ENCODE data around the gene ZNF202. TPM values are rescaled to one million over a fixed set of nuclear protein-coding genes. Genes with fewer than 3 reads are reported as not detected.
"Not testable (repeated sequence)": the region's sequence is repeated elsewhere in the genome, so short reads cannot be mapped to it uniquely, and the experiment has no call there.

The ZNF202 gene
- total RNA-seq, 1 donor from 2014 or later, result 22.8 TPM

- H3K27ac Mint-ChIP-seq (ENCODE audit: unreplicated experiment), result no peak overlapping the region
- no peaks in the 10 kb centered on the region for H3K4me1 Mint-ChIP-seq
- no peak overlapping the region for H3K4me3 Mint-ChIP-seq
- H3K36me3 Mint-ChIP-seq (ENCODE audit: low read depth), result peaks cover 12% of the 10 kb centered on the region
- no peaks in the 10 kb centered on the region for H3K9me3 Mint-ChIP-seq
- no peak for TF ChIP-seq CTCF (conservative IDR thresholded peaks at IDR 0.05)
- peaks cover 14% of the 10 kb centered on the region for H3K27me3 Mint-ChIP-seq (ENCODE audit: low read depth)
- DNase-seq (ENCODE audit: low read depth, low spot score), result no peak
Observed at GRCh38 chr11:123719452-123719851, 22.0 kb downstream of the ZNF202 start.

- H3K4me3 Mint-ChIP-seq, result no peak overlapping the region
- no peaks in the 10 kb centered on the region for H3K4me1 Mint-ChIP-seq
- no peaks in the 10 kb centered on the region for H3K9me3 Mint-ChIP-seq
- H3K27ac Mint-ChIP-seq (ENCODE audit: unreplicated experiment), result no peak overlapping the region
- H3K36me3 Mint-ChIP-seq (ENCODE audit: low read depth), result peaks cover 8% of the 10 kb centered on the region
- DNase-seq (ENCODE audit: low read depth, low spot score), result no peak
- no peak for TF ChIP-seq CTCF (conservative IDR thresholded peaks at IDR 0.05)
- peaks cover 14% of the 10 kb centered on the region for H3K27me3 Mint-ChIP-seq (ENCODE audit: low read depth)
Observed at GRCh38 chr11:123718469-123718868, 23.0 kb downstream of the ZNF202 start.

- no peaks in the 10 kb centered on the region for H3K4me1 Mint-ChIP-seq
- peaks cover 4% of the 10 kb centered on the region for H3K36me3 Mint-ChIP-seq (ENCODE audit: low read depth)
- no peak overlapping the region for H3K27ac Mint-ChIP-seq (ENCODE audit: unreplicated experiment)
- H3K4me3 Mint-ChIP-seq, result no peak overlapping the region
- peaks cover 14% of the 10 kb centered on the region for H3K27me3 Mint-ChIP-seq (ENCODE audit: low read depth)
- no peaks in the 10 kb centered on the region for H3K9me3 Mint-ChIP-seq
- TF ChIP-seq CTCF (conservative IDR thresholded peaks at IDR 0.05), result no peak
- no peak for DNase-seq (ENCODE audit: low read depth, low spot score)
Observed at GRCh38 chr11:123718063-123718462, 23.4 kb downstream of the ZNF202 start.

GRCh38 chr11:123712627-123713026 lies 28.8 kb downstream of the ZNF202 start:
- not testable (repeated sequence) for H3K9me3 Mint-ChIP-seq; DNase-seq (ENCODE audit: low read depth, low spot score); H3K4me1 Mint-ChIP-seq; H3K36me3 Mint-ChIP-seq (ENCODE audit: low read depth); H3K4me3 Mint-ChIP-seq; H3K27ac Mint-ChIP-seq (ENCODE audit: unreplicated experiment)
- H3K27me3 Mint-ChIP-seq (ENCODE audit: low read depth), result peaks cover 14% of the 10 kb centered on the region

GRCh38 chr11:123707606-123708205 lies 33.8 kb downstream of the ZNF202 start:
- Mint-ChIP-seq H3K9me3 (no peaks in the 10 kb centered on the region), H3K27me3 (ENCODE audit: low read depth) (no peaks in the 10 kb centered on the region), H3K4me1 (no peaks in the 10 kb centered on the region), H3K27ac (ENCODE audit: unreplicated experiment) (no peak overlapping the region), H3K4me3 (no peak overlapping the region), H3K36me3 (ENCODE audit: low read depth) (no peaks in the 10 kb centered on the region)
- DNase-seq (ENCODE audit: low read depth, low spot score), result peak; percentile 66
- peak; percentile 88 for TF ChIP-seq CTCF (conservative IDR thresholded peaks at IDR 0.05)

GRCh38 chr11:123707206-123707605 lies 34.3 kb downstream of the ZNF202 start:
- Mint-ChIP-seq H3K36me3 (ENCODE audit: low read depth) (no peaks in the 10 kb centered on the region), H3K9me3 (no peaks in the 10 kb centered on the region), H3K27ac (ENCODE audit: unreplicated experiment) (no peak overlapping the region), H3K27me3 (ENCODE audit: low read depth) (no peaks in the 10 kb centered on the region), H3K4me1 (no peaks in the 10 kb centered on the region), H3K4me3 (no peak overlapping the region)
- DNase-seq (ENCODE audit: low read depth, low spot score), result no peak
- TF ChIP-seq CTCF (conservative IDR thresholded peaks at IDR 0.05), result no peak
